Calu3 (cell line): ENCODE results near the gene PWWP2A. TPM values are rescaled to one million over a fixed set of nuclear protein-coding genes. Genes with fewer than 3 reads are reported as not detected.

ENCODE experiments used
- BruUV-seq: library from RNA; stranded (reverse); fragments of 400-500 nt; replicated peaks from 2 replicates; lab custom pipeline; 2021; lab: Mats Ljungman, UMichigan
- CTCF ChIA-PET: fragments of 300-600 bp; sonication (Branson Sonifier 250); formaldehyde crosslinking; loops from one replicate; lab custom pipeline; 2022; ENCODE audit warnings: antibody characterized with exemption; lab: Charles Lee
- DNase-seq: peaks from one replicate; pipeline ENCODE4 v3.0.0; 2022
- H3K27ac Mint-ChIP-seq: one replicate; pipeline ENCODE4 v1.8.0; 2022; ENCODE audit warnings: mixed read lengths; ENCODE audit not compliant: unreplicated experiment
- H3K27me3 Mint-ChIP-seq: one replicate; pipeline ENCODE4 v1.8.0; 2022; ENCODE audit warnings: mixed read lengths; ENCODE audit not compliant: unreplicated experiment
- H3K36me3 Mint-ChIP-seq: one replicate; pipeline ENCODE4 v1.8.0; 2022; ENCODE audit warnings: mild to moderate bottlenecking, moderate library complexity, mixed read lengths; ENCODE audit not compliant: insufficient read depth, unreplicated experiment
- H3K4me1 Mint-ChIP-seq: one replicate; pipeline ENCODE4 v1.8.0; 2022; ENCODE audit warnings: mild to moderate bottlenecking, low read depth, mixed read lengths; ENCODE audit not compliant: unreplicated experiment
- H3K4me3 Mint-ChIP-seq: one replicate; pipeline ENCODE4 v1.8.0; 2022; ENCODE audit warnings: mild to moderate bottlenecking, low read depth, moderate library complexity, mixed read lengths; ENCODE audit not compliant: unreplicated experiment
- H3K9me3 Mint-ChIP-seq: one replicate; pipeline ENCODE4 v1.8.0; 2022; ENCODE audit warnings: low read depth, mixed read lengths; ENCODE audit not compliant: unreplicated experiment
- intact Hi-C: fragments of 100-400 bp; cut with micrococcal nuclease; formaldehyde crosslinking; loops from one replicate; pipeline ENCODE4 v1.10.0; 2022; ENCODE audit not compliant: unreplicated experiment
- total RNA-seq: library from RNA; stranded (reverse); gene quantifications from 2 replicates; pipeline ENCODE4 v1.2.3, GENCODE V29; 2022
- TF ChIP-seq, protein P1 (sequence below): fragments of 200-600 bp; IDR thresholded peaks from one replicate; pipeline ENCODE4 v1.8.0; 2022; ENCODE audit warnings: antibody characterized with exemption; ENCODE audit not compliant: unreplicated experiment

The PWWP2A gene
- total RNA-seq, 1 experiment from 2014 or later, result 36.4 TPM

DNA sequence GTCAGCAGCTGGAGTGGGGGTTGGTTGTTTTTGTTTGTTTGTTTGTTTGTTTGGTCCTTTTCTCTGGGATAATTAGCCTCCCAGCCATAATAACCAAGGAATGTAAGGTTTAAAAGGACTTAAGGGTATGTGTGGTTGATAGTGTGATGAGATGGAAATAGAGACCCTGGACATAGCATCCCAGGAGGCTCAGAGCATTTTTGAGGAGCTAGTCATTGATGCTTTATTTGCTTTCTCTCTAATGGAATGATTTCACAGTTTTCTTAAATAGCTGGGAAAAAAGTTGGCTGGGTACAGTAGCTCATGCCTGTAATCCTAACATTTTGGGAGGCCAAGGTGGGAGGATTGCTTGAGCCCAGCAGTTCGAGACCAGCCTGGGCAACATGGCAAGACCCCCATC lies 65.2 kb downstream of the PWWP2A start:
- intact Hi-C loops, result no loop called here
- H3K27me3 Mint-ChIP-seq, result no peaks in the 10 kb centered on the region
- H3K36me3 Mint-ChIP-seq, result peaks cover 52% of the 10 kb centered on the region
- no peaks in the 10 kb centered on the region for H3K9me3 Mint-ChIP-seq
- no TSS peak for BruUV-seq
- TF ChIP-seq, protein P1, sequence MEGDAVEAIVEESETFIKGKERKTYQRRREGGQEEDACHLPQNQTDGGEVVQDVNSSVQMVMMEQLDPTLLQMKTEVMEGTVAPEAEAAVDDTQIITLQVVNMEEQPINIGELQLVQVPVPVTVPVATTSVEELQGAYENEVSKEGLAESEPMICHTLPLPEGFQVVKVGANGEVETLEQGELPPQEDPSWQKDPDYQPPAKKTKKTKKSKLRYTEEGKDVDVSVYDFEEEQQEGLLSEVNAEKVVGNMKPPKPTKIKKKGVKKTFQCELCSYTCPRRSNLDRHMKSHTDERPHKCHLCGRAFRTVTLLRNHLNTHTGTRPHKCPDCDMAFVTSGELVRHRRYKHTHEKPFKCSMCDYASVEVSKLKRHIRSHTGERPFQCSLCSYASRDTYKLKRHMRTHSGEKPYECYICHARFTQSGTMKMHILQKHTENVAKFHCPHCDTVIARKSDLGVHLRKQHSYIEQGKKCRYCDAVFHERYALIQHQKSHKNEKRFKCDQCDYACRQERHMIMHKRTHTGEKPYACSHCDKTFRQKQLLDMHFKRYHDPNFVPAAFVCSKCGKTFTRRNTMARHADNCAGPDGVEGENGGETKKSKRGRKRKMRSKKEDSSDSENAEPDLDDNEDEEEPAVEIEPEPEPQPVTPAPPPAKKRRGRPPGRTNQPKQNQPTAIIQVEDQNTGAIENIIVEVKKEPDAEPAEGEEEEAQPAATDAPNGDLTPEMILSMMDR, result no peak
- CTCF ChIA-PET, result interaction anchor here (0.8 to 1.3 kb wide), 2 partner anchors 28 to 32 kb away, joined by 3 to 4 read pairs; no protein-coding TSS in a partner anchor
- DNase-seq, result no peak
- H3K4me1 Mint-ChIP-seq, result no peaks in the 10 kb centered on the region
- H3K4me3 Mint-ChIP-seq, result no peak overlapping the region
- no peak overlapping the region for H3K27ac Mint-ChIP-seq

DNA sequence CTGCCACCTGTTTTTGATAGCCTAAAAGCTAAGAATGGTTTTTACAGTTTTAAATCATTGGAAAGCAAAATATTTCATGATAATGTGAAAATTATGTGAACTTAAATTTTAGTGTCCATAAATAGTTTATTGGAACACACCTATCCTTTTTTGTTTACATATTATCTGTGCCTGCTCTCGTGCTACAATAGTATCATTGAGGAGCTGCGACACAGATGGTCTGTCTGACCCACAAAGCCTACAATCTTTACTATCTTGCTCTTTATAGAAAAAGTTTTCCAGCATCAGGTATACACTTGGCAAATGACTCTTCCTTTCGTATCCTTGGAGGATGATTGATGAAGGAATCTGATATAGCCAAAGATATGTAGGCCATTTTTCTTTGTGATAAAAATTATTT lies 70.2 kb downstream of the PWWP2A start:
- H3K36me3 Mint-ChIP-seq, result peaks cover 54% of the 10 kb centered on the region

DNA sequence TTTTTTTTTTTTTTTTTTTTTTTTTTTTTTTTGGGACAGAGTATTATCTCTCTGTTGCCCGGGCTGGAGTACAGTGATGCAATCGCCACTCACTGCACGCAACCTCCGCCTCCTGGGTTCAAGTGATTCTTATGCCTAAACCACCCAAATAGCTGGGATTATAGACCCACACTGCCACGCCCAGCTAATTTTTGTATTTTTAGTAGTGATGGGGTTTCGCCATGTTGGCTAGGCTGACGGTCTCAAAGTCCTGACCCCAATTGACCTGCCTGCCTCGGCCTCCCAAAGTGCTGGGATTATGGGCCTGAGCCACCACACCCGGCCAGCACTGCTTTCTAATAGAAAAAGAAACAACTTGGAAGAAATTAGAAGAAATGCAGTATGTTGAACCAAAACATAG lies 71.1 kb downstream of the PWWP2A start:
- BruUV-seq, result no TSS peak
- no peaks in the 10 kb centered on the region for H3K9me3 Mint-ChIP-seq
- intact Hi-C loops, result no loop called here
- H3K27ac Mint-ChIP-seq, result no peak overlapping the region
- no peaks in the 10 kb centered on the region for H3K27me3 Mint-ChIP-seq
- no peak for DNase-seq
- no peak overlapping the region for H3K4me3 Mint-ChIP-seq
- peaks cover 48% of the 10 kb centered on the region for H3K36me3 Mint-ChIP-seq
- TF ChIP-seq, protein P1, result no peak
- H3K4me1 Mint-ChIP-seq, result no peaks in the 10 kb centered on the region
- CTCF ChIA-PET, result interaction anchor here (0.7 kb wide), 1 partner anchor 24 kb away, joined by 3 read pairs; no protein-coding TSS in a partner anchor

More for the DNA sequence above, 70.2 kb downstream of the PWWP2A start:
- Mint-ChIP-seq H3K4me1 (no peaks in the 10 kb centered on the region), H3K27me3 (no peaks in the 10 kb centered on the region), H3K9me3 (no peaks in the 10 kb centered on the region), H3K4me3 (no peak overlapping the region), H3K27ac (no peak overlapping the region)
- TF ChIP-seq, protein P1, result no peak
- BruUV-seq, result no TSS peak
- DNase-seq, result no peak
- CTCF ChIA-PET, result interaction anchor here (1.1 kb wide), 1 partner anchor 27 kb away, joined by 3 read pairs; no protein-coding TSS in a partner anchor
- intact Hi-C loops, result no loop called here

GRCh38 chr5:160047423-160047822 lies 71.8 kb downstream of the PWWP2A start:
- no peaks in the 10 kb centered on the region for H3K27me3 Mint-ChIP-seq
- intact Hi-C loops, result no loop called here
- no peak overlapping the region for H3K4me3 Mint-ChIP-seq
- no peaks in the 10 kb centered on the region for H3K9me3 Mint-ChIP-seq
- DNase-seq, result no peak
- no peak overlapping the region for H3K27ac Mint-ChIP-seq
- H3K36me3 Mint-ChIP-seq, result peaks cover 41% of the 10 kb centered on the region
- H3K4me1 Mint-ChIP-seq, result no peaks in the 10 kb centered on the region
- no TSS peak for BruUV-seq
- TF ChIP-seq, protein P1, result no peak
- CTCF ChIA-PET, result no interaction called here
